Uterus (tissue), 2 donors: ENCODE data around the gene WBP1.
"Not testable (repeated sequence)": the region's sequence is repeated elsewhere in the genome, so short reads cannot be mapped to it uniquely, and the experiment has no call there.

Source experiments
- POLR2A ChIP-seq, 2 donors: fragments of 450-650 bp; IDR thresholded peaks; one replicate each; pipeline ENCODE4 v1.6.1; 2016; ENCODE audit warnings: antibody characterized with exemption in 2 of 2, mild to moderate bottlenecking in 1 of 2, moderate library complexity in 1 of 2
- TF ChIP-seq, protein P1 (sequence below), 4 experiments: fragments of 200-600 bp in 2 of 4; fragments of 450-650 bp in 2 of 4; sonication (generic) in 2 of 4; IDR thresholded peaks; one replicate each; pipeline ENCODE4 v1.5.1; 2016 to 2019; ENCODE audit warnings: antibody characterized with exemption in 4 of 4, mild to moderate bottlenecking in 2 of 4, moderate library complexity in 1 of 4

DNA sequence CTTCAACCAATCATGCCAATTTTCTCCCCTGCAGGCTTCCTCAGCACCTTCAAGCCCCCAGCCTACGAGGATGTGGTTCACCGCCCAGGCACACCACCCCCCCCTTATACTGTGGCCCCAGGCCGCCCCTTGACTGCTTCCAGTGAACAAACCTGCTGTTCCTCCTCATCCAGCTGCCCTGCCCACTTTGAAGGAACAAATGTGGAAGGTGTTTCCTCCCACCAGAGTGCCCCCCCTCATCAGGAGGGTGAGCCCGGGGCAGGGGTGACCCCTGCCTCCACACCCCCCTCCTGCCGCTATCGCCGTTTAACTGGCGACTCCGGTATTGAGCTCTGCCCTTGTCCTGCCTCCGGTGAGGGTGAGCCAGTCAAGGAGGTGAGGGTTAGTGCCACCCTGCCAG is 1.9 kb downstream of the WBP1 start:
- TF ChIP-seq, protein P1, sequence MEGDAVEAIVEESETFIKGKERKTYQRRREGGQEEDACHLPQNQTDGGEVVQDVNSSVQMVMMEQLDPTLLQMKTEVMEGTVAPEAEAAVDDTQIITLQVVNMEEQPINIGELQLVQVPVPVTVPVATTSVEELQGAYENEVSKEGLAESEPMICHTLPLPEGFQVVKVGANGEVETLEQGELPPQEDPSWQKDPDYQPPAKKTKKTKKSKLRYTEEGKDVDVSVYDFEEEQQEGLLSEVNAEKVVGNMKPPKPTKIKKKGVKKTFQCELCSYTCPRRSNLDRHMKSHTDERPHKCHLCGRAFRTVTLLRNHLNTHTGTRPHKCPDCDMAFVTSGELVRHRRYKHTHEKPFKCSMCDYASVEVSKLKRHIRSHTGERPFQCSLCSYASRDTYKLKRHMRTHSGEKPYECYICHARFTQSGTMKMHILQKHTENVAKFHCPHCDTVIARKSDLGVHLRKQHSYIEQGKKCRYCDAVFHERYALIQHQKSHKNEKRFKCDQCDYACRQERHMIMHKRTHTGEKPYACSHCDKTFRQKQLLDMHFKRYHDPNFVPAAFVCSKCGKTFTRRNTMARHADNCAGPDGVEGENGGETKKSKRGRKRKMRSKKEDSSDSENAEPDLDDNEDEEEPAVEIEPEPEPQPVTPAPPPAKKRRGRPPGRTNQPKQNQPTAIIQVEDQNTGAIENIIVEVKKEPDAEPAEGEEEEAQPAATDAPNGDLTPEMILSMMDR (IDR thresholded peaks at IDR 0.05): not testable (repeated sequence)
- not testable (repeated sequence) for TF ChIP-seq POLR2A (IDR thresholded peaks at IDR 0.05)
